Left colon (tissue), 2 donors: ENCODE data around the gene INO80E. TPM values are rescaled to one million over a fixed set of nuclear protein-coding genes. Genes with fewer than 3 reads are reported as not detected.

ENCODE experiments used
- ATAC-seq: fragments of 200-7000 bp; cut with Tn5 transposase; one replicate; pipeline ENCODE4 v1.9.1; 2020; ENCODE audit warnings: mild to moderate bottlenecking, moderate library complexity
- DNase-seq, 2 donors: peaks; one replicate each; pipeline ENCODE4 v3.0.0-alpha.2; 2020
- intact Hi-C, 2 donors: fragments of 100-400 bp; cut with DNase I in 1 of 2; cut with micrococcal nuclease in 1 of 2; formaldehyde crosslinking; loops; one replicate each; pipeline versions ENCODE4 v1.11.2 to v1.14.0; 2022; cut with DNase I, micrococcal nuclease
- total RNA-seq, 2 donors: library from RNA; stranded (reverse); fragmentation: NEBNext Ultra II Directional; extraction: Animal tissue kit (Norgen Biotek cat#: 25700); gene quantifications; one replicate each; pipeline ENCODE4 v1.2.1, GENCODE V29; 2021
- donor health status: DM: no; HTN: no; CAD: no.
- donor health status: DM: yes; HTN: yes; CAD: no.

The INO80E gene
- total RNA-seq, 2 donors from 2014 or later: 61.4 to 73.7 TPM

GRCh38 chr16:30049871-30050270 lies 53.8 kb downstream of the INO80E start:
- DNase-seq: no peak

DNA sequence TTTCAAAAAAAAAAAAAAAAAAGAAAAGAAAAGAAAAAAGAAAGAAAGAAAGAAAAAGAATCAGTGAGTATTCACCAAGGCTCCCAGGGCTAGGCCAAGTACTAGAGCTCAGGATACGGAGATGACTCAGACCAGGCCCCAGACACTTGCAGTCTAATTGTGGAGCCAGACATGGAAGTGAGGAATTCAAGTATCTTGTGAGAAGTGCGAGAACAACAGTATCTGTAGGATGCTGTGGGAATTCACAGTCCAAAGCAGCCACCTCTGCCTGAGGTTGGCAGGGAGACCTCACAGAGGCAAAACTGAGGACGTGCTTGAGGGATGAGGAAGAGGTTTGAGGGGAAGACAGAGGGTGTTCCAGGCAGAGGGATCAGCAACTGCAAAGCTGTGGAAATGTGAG lies 55.5 kb downstream of the INO80E start:
- intact Hi-C loops: no loop called here
- ATAC-seq (no peak), DNase-seq (no peak)

More at GRCh38 chr16:30049871-30050270, 53.8 kb downstream of the INO80E start:
- intact Hi-C loops: no loop called here
- no peak for ATAC-seq

DNA sequence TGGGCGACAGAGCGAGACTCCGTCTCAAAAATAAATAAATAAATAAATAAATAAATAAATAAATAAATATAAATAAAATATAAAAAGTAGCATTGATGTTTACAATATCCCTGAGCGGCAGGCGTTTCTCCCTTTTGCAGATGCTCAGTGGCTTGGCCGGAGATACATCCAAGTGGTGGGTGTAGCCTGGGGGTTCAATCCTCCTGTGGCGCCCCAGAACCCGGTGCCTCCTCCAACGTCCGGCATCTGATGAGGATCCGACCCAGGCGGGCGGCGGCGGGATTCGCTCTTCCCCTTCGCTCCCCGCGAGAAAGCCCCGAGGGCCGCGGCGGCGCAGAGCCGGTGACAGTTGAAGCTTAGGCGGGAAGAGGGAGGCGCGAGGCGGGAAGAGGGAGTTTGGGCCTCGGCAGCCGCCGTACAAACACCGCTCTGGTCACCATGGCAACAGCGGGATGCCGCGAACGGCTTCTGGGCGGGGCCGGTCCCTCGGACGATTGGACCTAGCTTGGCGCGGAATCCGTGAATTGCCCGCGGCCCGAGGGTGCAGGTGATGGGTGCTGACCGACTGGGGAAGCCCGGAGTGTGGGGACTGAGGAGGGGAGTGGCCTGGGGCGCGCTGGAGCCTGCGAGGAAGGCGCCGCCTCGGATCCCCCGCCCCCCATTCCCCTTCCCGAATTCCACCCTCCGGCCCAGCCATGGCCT lies 56.8 kb downstream of the INO80E start:
- DNase-seq (peak; percentile 92 to 98), ATAC-seq (peak; percentile 92)
- intact Hi-C loops: no loop called here

DNA sequence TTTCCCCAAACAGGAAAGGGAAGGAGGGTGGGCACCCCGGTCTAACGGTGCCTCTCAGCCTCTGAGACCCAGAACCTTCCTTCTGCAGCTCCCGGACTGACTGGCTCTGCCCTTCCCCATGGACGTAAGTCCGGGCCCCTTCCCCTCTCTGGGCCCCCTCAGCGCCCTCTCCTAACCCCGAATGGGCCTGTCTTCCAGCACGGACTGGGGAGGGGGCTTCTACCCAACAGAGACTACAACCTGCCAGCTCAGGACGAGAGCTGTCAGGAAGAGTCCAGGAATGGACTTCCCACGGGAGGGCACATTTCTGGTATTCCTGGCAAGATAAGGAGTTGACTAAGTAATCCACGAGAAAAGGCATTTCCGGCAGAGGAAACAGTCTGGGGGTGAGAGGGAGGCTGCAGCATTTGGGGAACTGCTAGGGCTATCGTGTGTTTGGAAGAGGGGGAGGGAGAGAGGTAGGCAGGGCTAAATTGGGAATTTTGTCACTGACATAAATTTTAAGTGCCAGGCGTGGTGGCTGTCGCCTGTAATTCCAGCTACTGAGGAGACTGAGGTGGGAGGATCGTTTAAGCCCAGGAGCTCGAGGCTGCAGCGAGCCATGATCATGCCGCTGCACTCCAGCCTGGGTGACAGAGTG lies 57.5 kb downstream of the INO80E start:
- peak; percentile 7 for ATAC-seq
- DNase-seq: no peak
- intact Hi-C loops: no loop called here

DNA sequence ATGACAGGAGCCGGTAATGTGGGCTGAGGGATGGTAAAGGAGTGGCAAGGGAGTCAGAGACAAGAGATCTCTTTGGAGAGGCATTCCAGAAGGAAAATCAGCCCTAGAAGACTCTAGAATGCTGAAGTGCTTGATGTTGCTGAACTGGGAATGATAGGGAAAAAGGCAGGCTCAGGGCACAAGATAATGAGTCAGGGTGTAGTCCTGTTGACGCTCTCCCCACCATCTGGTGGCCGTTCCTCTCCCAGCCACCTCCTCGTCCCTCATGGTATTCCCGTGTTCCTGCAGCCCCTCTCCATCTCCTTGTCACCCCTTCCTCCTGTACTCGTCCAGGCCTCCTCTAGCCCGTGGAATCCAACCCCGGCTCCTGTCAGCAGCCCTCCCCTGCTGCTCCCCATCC lies 58.4 kb downstream of the INO80E start:
- ATAC-seq: no peak
- intact Hi-C loops: no loop called here

GRCh38 chr16:30054959-30055553 lies 59.0 kb downstream of the INO80E start:
- ATAC-seq: peak; percentile 68
- peak; percentile 39 to 68 for DNase-seq
- intact Hi-C loops: no loop called here

More for the DNA sequence above, 58.4 kb downstream of the INO80E start:
- no peak for DNase-seq

Other genes starting within 250 kb of the INO80E start
- 1,000 to 10,000 TPM; 1,315 to 1,793 TPM for gene ZG16, start 218.0 kb upstream of the INO80E start, total RNA-seq
- 10 to 100 TPM; 53.0 to 55.2 TPM for gene KIF22, start 205.5 kb upstream of the INO80E start, total RNA-seq
- gene MAZ, start 189.7 kb upstream of the INO80E start, total RNA-seq: 100 to 1,000 TPM; 252 to 365 TPM
- 1 to 10 TPM; 1.3 to 2.0 TPM for gene PRRT2, start 184.0 kb upstream of the INO80E start, total RNA-seq
- 10 to 100 TPM; 16.8 to 17.4 TPM for gene PAGR1, start 180.1 kb upstream of the INO80E start, total RNA-seq
- 100 to 1,000 TPM; 467 to 578 TPM for gene MVP, start 175.8 kb upstream of the INO80E start, total RNA-seq
- gene CDIPT, start 133.0 kb upstream of the INO80E start, total RNA-seq: 10 to 100 TPM; 62.9 to 85.3 TPM
- 10 to 100 TPM; 11.1 to 13.0 TPM for gene SEZ6L2, start 96.7 kb upstream of the INO80E start, total RNA-seq
- gene ASPHD1, start 95.8 kb upstream of the INO80E start, total RNA-seq: 1 to 10 TPM; 1.7 to 2.0 TPM
- 10 to 100 TPM; 22.2 to 35.2 TPM for gene KCTD13, start 70.0 kb upstream of the INO80E start, total RNA-seq
- gene TMEM219, start 34.2 kb upstream of the INO80E start, total RNA-seq: 100 to 1,000 TPM; 187 to 192 TPM
- gene TAOK2, start 22.4 kb upstream of the INO80E start, total RNA-seq: 10 to 100 TPM; 44.5 TPM
- 10 to 100 TPM in 1 of 2 donors, 1 to 10 TPM in 1; 7.6 to 11.9 TPM for gene HIRIP3, start 624 bp upstream of the INO80E start, total RNA-seq
- 1 to 10 TPM; 7.5 to 9.2 TPM for gene DOC2A, start 14.8 kb downstream of the INO80E start, total RNA-seq
- not detected for gene C16orf92, start 27.0 kb downstream of the INO80E start, total RNA-seq
- under 1 TPM in 1 of 2 donors, not detected in 1; 0.31 TPM for gene TLCD3B, start 35.0 kb downstream of the INO80E start, total RNA-seq
- 1,000 to 10,000 TPM; 1,798 to 1,835 TPM for gene ALDOA, start 69.5 kb downstream of the INO80E start, total RNA-seq
- 100 to 1,000 TPM; 101 to 106 TPM for gene PPP4C, start 79.8 kb downstream of the INO80E start, total RNA-seq
- 1 to 10 TPM in 1 of 2 donors, under 1 TPM in 1; 0.92 to 1.1 TPM for gene TBX6, start 95.7 kb downstream of the INO80E start, total RNA-seq
- gene YPEL3, start 100.0 kb downstream of the INO80E start, total RNA-seq: 10 to 100 TPM; 30.5 to 58.2 TPM
- gene GDPD3, start 117.3 kb downstream of the INO80E start, total RNA-seq: 10 to 100 TPM; 62.3 to 88.7 TPM
- gene MAPK3, start 127.0 kb downstream of the INO80E start, total RNA-seq: 100 to 1,000 TPM; 354 to 370 TPM
- 10 to 100 TPM in 1 of 2 donors, 1 to 10 TPM in 1; 7.6 to 24.5 TPM for gene CORO1A, start 187.4 kb downstream of the INO80E start, total RNA-seq
- gene BOLA2B, start 197.4 kb downstream of the INO80E start, total RNA-seq: 100 to 1,000 TPM; 156 to 192 TPM
- gene SLX1A, start 197.6 kb downstream of the INO80E start, total RNA-seq: 10 to 100 TPM; 84.5 to 86.9 TPM
- gene SULT1A3, start 203.0 kb downstream of the INO80E start, total RNA-seq: 10 to 100 TPM; 72.3 to 92.6 TPM